CD4-positive, alpha-beta T cell (primary cell): ENCODE measurements around the gene MYH14. TPM values are rescaled to one million over a fixed set of nuclear protein-coding genes. Genes with fewer than 3 reads are reported as not detected.

Source experiments
- ATAC-seq: fragments of 200-7000 bp; cut with Tn5 transposase; one replicate; pipeline ENCODE4 v1.10.0; 2022; ENCODE audit warnings: mild to moderate bottlenecking; ENCODE audit not compliant: poor library complexity
- CTCF ChIA-PET: fragments of 350-600 bp; sonication (Branson Sonifier 250); formaldehyde crosslinking; loops from one replicate; lab custom pipeline; 2021; ENCODE audit warnings: antibody characterized with exemption, inconsistent platforms; lab: Charles Lee
- POLR2A ChIA-PET: fragments of 350-600 bp; sonication (Branson Sonifier 250); formaldehyde crosslinking; loops from one replicate; lab custom pipeline; 2021; ENCODE audit warnings: antibody characterized with exemption, inconsistent platforms; lab: Charles Lee
- DNase-seq, 14 experiments: peaks; one replicate each; pipeline ENCODE4 v3.0.0-alpha.2; 2013 to 2020; ENCODE audit warnings: mixed read lengths in 2 of 14
- H3K27ac ChIP-seq, 2 donors: one replicate each; pipeline versions ENCODE4 v1.5.1 to v1.7.0; 2013; ENCODE audit warnings: low read length in 2 of 2, low read depth in 1 of 2, mild to moderate bottlenecking in 1 of 2
- H3K27me3 ChIP-seq, 2 experiments: 1 replicate in 1 of 2; 2 replicates in 1 of 2; pipeline versions ENCODE4 v1.6.1 to v1.7.0; 2013; ENCODE audit warnings: low read length in 2 of 2, control low read depth in 1 of 2, mild to moderate bottlenecking in 1 of 2, moderate library complexity in 1 of 2; ENCODE audit not compliant: insufficient read depth in 2 of 2, control insufficient read depth in 1 of 2
- H3K36me3 ChIP-seq: one replicate; pipeline ENCODE4 v1.6.1; 2013; ENCODE audit warnings: low read length, control low read depth; ENCODE audit not compliant: insufficient read depth
- H3K4me1 ChIP-seq: one replicate; pipeline ENCODE4 v1.6.1; 2013; ENCODE audit warnings: low read length, control low read depth; ENCODE audit not compliant: insufficient read depth
- H3K4me3 ChIP-seq: one replicate; pipeline ENCODE4 v1.5.1; 2013; ENCODE audit warnings: mild to moderate bottlenecking, low read length, moderate library complexity
- H3K9me3 ChIP-seq, 2 experiments: 1 replicate in 1 of 2; 2 replicates in 1 of 2; pipeline versions ENCODE4 v1.6.1 to v1.7.0; 2013; ENCODE audit warnings: low read length in 2 of 2, mild to moderate bottlenecking in 2 of 2, control low read depth in 1 of 2, moderate library complexity in 1 of 2; ENCODE audit not compliant: control insufficient read depth in 1 of 2, insufficient read depth in 1 of 2
- H3K27ac Mint-ChIP-seq: one replicate; pipeline ENCODE4 v1.8.0; 2020; ENCODE audit warnings: mixed read lengths
- H3K27me3 Mint-ChIP-seq: one replicate; pipeline ENCODE4 v1.8.0; 2021; ENCODE audit warnings: mixed read lengths
- H3K36me3 Mint-ChIP-seq: one replicate; pipeline ENCODE4 v1.8.0; 2021; ENCODE audit warnings: low read depth, mixed read lengths
- H3K4me1 Mint-ChIP-seq: one replicate; pipeline ENCODE4 v1.8.0; 2021; ENCODE audit warnings: low read depth, mixed read lengths
- H3K4me3 Mint-ChIP-seq: one replicate; pipeline ENCODE4 v1.8.0; 2020; ENCODE audit warnings: mild to moderate bottlenecking, mixed read lengths
- H3K9me3 Mint-ChIP-seq: one replicate; pipeline ENCODE4 v1.8.0; 2020; ENCODE audit warnings: mixed read lengths
- intact Hi-C, 2 experiments: fragments of 100-400 bp; cut with DNase I in 1 of 2; cut with micrococcal nuclease in 1 of 2; formaldehyde crosslinking; loops; one replicate each; pipeline versions ENCODE4 v1.15.1 to v1.9.0; 2023 to 2025; cut with DNase I, micrococcal nuclease
- total RNA-seq, 174 experiments: library from RNA in 2 of 174; stranded (reverse) in 2 of 174; gene quantifications; one replicate each; pipeline ENCODE4 v1.2.3 and lab custom pipeline; 2021 to 2026
- TF ChIP-seq, protein P1 (sequence below): fragments of 200-600 bp; IDR thresholded peaks from one replicate; pipeline ENCODE4 v1.8.0; 2022; ENCODE audit warnings: antibody characterized with exemption, mild to moderate bottlenecking

MYH14 gene
- total RNA-seq, 2 experiments from 2014 or later, result not detected

DNA sequence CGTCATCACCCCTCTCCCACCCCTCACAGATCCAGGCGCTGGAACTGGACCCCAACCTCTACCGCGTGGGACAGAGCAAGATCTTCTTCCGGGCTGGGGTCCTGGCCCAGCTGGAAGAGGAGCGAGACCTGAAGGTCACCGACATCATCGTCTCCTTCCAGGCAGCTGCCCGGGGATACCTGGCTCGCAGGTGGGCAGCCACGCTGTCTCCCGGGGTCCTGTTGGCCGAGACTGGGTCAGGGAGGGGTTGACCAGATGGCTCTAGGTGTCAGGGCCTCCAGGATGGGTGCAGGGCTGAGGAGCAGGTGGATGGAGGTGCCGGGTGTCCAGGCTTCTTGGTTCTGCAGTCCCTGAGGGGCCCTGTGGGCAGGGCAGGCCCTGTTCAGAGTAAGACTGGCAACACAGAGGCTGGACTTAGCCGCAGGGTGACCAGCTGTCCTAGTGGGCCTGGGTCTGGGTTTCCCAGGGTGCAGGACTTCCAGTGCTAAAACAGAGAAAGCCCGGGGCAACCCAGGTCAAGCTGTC lies 58.1 kb downstream of the MYH14 start:
- Mint-ChIP-seq H3K27ac (no peak overlapping the region), H3K9me3 (no peaks in the 10 kb centered on the region), H3K4me3 (no peak overlapping the region), H3K4me1 (no peaks in the 10 kb centered on the region), H3K36me3 (no peaks in the 10 kb centered on the region), H3K27me3 (peaks cover 29% of the 10 kb centered on the region)
- Histone ChIP-seq H3K27ac (no peak overlapping the region), H3K4me3 (no peak overlapping the region), H3K4me1 (no peaks in the 10 kb centered on the region), H3K36me3 (no peaks in the 10 kb centered on the region), H3K27me3 (peaks cover 0 to under 1% of the 10 kb centered on the region in 2 experiments), H3K9me3 (peaks cover 0 to 15% of the 10 kb centered on the region in 2 experiments)
- TF ChIP-seq, protein P1, sequence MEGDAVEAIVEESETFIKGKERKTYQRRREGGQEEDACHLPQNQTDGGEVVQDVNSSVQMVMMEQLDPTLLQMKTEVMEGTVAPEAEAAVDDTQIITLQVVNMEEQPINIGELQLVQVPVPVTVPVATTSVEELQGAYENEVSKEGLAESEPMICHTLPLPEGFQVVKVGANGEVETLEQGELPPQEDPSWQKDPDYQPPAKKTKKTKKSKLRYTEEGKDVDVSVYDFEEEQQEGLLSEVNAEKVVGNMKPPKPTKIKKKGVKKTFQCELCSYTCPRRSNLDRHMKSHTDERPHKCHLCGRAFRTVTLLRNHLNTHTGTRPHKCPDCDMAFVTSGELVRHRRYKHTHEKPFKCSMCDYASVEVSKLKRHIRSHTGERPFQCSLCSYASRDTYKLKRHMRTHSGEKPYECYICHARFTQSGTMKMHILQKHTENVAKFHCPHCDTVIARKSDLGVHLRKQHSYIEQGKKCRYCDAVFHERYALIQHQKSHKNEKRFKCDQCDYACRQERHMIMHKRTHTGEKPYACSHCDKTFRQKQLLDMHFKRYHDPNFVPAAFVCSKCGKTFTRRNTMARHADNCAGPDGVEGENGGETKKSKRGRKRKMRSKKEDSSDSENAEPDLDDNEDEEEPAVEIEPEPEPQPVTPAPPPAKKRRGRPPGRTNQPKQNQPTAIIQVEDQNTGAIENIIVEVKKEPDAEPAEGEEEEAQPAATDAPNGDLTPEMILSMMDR, result no peak
- CTCF ChIA-PET, result no interaction called here
- ATAC-seq (no peak), DNase-seq (no peak)
- intact Hi-C loops, result no loop called here
- POLR2A ChIA-PET, result no interaction called here

DNA sequence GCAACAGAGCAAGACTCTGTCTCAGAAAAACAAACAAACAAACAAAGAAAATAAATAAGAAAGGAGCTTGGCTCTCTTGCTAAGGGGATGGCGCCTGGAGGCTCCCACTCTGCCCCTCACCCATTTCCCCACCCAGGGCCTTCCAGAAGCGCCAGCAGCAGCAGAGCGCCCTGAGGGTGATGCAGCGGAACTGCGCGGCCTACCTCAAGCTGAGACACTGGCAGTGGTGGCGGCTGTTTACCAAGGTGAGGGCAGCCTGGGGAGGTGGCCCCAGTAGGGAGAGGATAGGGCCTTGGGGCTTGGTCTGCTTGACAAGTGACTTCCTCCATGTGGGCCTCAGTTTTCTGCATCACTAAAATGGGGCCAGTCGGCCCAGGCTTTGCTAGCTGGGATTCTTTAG lies 59.8 kb downstream of the MYH14 start:
- H3K4me3 ChIP-seq, result no peak overlapping the region
- no peaks in the 10 kb centered on the region for H3K9me3 Mint-ChIP-seq
- intact Hi-C loops, result no loop called here
- H3K4me1 ChIP-seq, result no peaks in the 10 kb centered on the region
- no peaks in the 10 kb centered on the region for H3K36me3 Mint-ChIP-seq
- no peak overlapping the region for H3K27ac Mint-ChIP-seq
- DNase-seq (no peak), ATAC-seq (no peak)
- H3K4me3 Mint-ChIP-seq, result no peak overlapping the region
- H3K4me1 Mint-ChIP-seq, result no peaks in the 10 kb centered on the region
- TF ChIP-seq, protein P1, result no peak
- H3K27me3 ChIP-seq, result peaks cover 0 to 3% of the 10 kb centered on the region in 2 experiments
- no peak overlapping the region for H3K27ac ChIP-seq
- POLR2A ChIA-PET, result no interaction called here
- peaks cover 0 to 7% of the 10 kb centered on the region in 2 experiments for H3K9me3 ChIP-seq
- H3K36me3 ChIP-seq, result no peaks in the 10 kb centered on the region
- CTCF ChIA-PET, result no interaction called here
- H3K27me3 Mint-ChIP-seq, result peaks cover 30% of the 10 kb centered on the region

DNA sequence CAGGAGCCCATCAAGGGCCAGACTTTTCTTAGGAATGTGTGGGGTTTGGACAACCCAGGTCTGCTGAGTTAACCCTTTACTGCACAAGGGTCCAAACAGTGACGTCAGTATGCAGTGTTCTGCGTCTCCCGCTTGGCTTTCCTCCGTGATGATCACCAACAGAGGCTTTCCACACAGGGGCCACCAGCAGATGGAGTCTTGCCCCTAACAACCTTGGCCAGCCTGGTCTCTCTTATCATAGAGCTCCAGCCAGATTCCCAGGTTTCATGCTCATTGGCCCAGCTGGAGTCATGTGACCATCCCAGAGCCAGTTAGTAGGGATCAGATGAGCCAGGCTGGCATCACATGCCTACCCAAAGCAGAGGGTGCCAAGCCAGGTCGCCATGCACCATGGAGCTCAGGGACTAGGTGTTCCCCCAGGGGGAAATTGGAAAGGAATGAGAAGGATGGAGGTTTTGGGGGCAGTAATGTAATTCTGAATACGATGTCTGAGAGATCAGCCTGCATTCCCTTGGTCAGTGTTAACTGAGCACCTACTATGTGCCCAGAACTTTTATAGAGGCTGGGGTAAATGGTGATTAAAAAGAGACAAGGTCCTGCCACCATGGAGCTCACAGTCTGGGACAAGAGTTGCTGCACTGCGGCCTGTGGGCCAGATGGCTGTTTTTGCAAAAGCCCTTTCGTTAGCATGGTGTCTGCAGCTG lies 61.2 kb downstream of the MYH14 start:
- DNase-seq, result no peak
- Mint-ChIP-seq H3K36me3 (no peaks in the 10 kb centered on the region), H3K4me1 (no peaks in the 10 kb centered on the region), H3K9me3 (no peaks in the 10 kb centered on the region), H3K27me3 (peaks cover 30% of the 10 kb centered on the region), H3K4me3 (no peak overlapping the region), H3K27ac (no peak overlapping the region)
- no peak overlapping the region for H3K4me3 ChIP-seq
- ChIA-PET POLR2A (no interaction called here), CTCF (no interaction called here)
- peaks cover 0 to 7% of the 10 kb centered on the region in 2 experiments for H3K9me3 ChIP-seq
- H3K4me1 ChIP-seq, result no peaks in the 10 kb centered on the region
- H3K27ac ChIP-seq, result no peak overlapping the region
- H3K36me3 ChIP-seq, result no peaks in the 10 kb centered on the region
- TF ChIP-seq, protein P1, result no peak
- peaks cover 0 to 3% of the 10 kb centered on the region in 2 experiments for H3K27me3 ChIP-seq
- intact Hi-C loops, result no loop called here
- no peak for ATAC-seq
